ENCODE results near the gene DIABLO.
"Not testable (repeated sequence)": the region's sequence is repeated elsewhere in the genome, so short reads cannot be mapped to it uniquely, and the experiment has no call there.

Gene DIABLO

GRCh38 chr12:122208073-122208820 lies 17.6 kb downstream of the DIABLO start:
- DNase-seq (ENCODE audit: low read depth, low spot score), result no peak

- no peak for DNase-seq (ENCODE audit: low read depth, low spot score)
Observed at GRCh38 chr12:122207391-122207790, 18.5 kb downstream of the DIABLO start.

- DNase-seq (ENCODE audit: low read depth, low spot score), result no peak
Observed at GRCh38 chr12:122206976-122207375, 18.9 kb downstream of the DIABLO start.

- DNase-seq (ENCODE audit: low read depth, low spot score), result no peak
Observed at GRCh38 chr12:122206111-122206881, 19.6 kb downstream of the DIABLO start.

- no peak for DNase-seq (ENCODE audit: low read depth, low spot score)
Observed at GRCh38 chr12:122205053-122205925, 20.6 kb downstream of the DIABLO start.

GRCh38 chr12:122204167-122205052 lies 21.4 kb downstream of the DIABLO start:
- no peak for DNase-seq (ENCODE audit: low read depth, low spot score)

GRCh38 chr12:122203301-122204166 lies 22.3 kb downstream of the DIABLO start, which contains the start of gene B3GNT4:
Gene B3GNT4 (plus strand): TSS chr12:122203709. CDS start chr12:122204619, 910 bp downstream.
- DNase-seq (ENCODE audit: low read depth, low spot score), result no peak

- not testable (repeated sequence) for DNase-seq (ENCODE audit: low read depth, low spot score)
Observed at GRCh38 chr12:122202811-122203210, 23.0 kb downstream of the DIABLO start.

GRCh38 chr12:122202017-122202416 lies 23.8 kb downstream of the DIABLO start:
- no peak for DNase-seq (ENCODE audit: low read depth, low spot score)

GRCh38 chr12:122201381-122201780 lies 24.5 kb downstream of the DIABLO start:
- no peak for DNase-seq (ENCODE audit: low read depth, low spot score)

GRCh38 chr12:122200541-122201175 lies 25.2 kb downstream of the DIABLO start:
- no peak for DNase-seq (ENCODE audit: low read depth, low spot score)

GRCh38 chr12:122199484-122200355 lies 26.1 kb downstream of the DIABLO start:
- no peak for DNase-seq (ENCODE audit: low read depth, low spot score)

GRCh38 chr12:122197612-122197966 lies 28.3 kb downstream of the DIABLO start:
- DNase-seq (ENCODE audit: low read depth, low spot score), result no peak

- DNase-seq (ENCODE audit: low read depth, low spot score), result no peak
Observed at GRCh38 chr12:122195405-122195804, 30.4 kb downstream of the DIABLO start.

- no peak for DNase-seq (ENCODE audit: low read depth, low spot score)
Observed at GRCh38 chr12:122194804-122195203, 31.0 kb downstream of the DIABLO start.

- no peak for DNase-seq (ENCODE audit: low read depth, low spot score)
Observed at GRCh38 chr12:122192441-122192840, 33.4 kb downstream of the DIABLO start.

- no peak for DNase-seq (ENCODE audit: low read depth, low spot score)
Observed at GRCh38 chr12:122190842-122191668, 34.8 kb downstream of the DIABLO start.

Measured in brain pericyte (primary cell).